Endothelial cell of hepatic sinusoid (primary cell): ENCODE measurements around the gene PLA2G4F.

Source experiments
- in situ Hi-C: cut with HindIII; loops from 2 replicates; pipeline ENCODE4 v1.10.0; 2017; ENCODE audit warnings: low sequenced_read_pairs

PLA2G4F gene

DNA sequence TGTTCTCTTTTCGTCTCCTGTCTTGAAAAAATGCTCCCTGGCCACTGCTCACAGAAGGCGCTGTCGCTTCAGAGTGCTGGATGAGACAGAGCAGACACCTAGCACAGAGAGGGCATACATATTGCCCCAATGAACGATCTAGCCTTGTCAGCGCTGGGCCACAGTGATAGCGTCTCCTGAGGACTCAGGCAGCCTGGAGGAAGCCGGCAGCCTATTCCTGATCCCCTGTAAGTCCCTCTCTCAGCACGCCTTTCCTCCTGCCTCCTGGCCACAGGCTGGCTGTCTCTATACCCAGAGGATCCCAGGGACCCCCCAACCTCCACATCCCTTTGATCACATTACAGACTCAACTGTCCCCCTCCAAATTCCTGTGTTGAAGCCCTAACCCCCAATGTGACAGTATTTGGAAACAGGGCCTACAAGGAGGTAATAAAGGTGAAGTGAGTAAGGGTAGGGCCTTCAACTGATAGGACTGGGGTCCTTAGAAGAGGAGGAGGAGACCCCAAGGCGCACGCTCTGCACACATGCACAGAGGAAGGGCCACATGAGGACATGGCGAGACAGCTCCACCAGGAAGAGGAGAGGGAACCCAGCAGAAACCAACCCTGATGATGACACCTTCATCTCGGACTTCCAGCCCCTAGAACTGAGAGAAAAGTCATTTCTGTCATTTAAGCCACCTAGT lies 7.5 kb downstream of the PLA2G4F start:
- in situ Hi-C loops, result no loop called here

DNA sequence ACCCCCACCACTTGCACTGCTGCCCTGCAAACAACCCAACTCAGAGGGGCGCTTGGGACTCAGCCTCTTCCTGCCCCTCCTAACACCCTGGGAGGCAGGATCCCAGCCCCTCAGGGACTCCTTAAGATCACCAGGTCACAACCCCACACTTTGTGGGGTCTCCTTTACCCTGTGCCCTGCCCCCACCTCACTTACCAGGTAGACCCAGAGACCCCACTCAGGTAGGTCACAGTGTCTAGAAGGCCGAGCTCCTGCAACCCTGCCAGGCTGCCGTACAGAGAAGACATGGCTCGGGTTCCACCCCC lies 9.1 kb downstream of the PLA2G4F start:
- in situ Hi-C loops, result no loop called here

DNA sequence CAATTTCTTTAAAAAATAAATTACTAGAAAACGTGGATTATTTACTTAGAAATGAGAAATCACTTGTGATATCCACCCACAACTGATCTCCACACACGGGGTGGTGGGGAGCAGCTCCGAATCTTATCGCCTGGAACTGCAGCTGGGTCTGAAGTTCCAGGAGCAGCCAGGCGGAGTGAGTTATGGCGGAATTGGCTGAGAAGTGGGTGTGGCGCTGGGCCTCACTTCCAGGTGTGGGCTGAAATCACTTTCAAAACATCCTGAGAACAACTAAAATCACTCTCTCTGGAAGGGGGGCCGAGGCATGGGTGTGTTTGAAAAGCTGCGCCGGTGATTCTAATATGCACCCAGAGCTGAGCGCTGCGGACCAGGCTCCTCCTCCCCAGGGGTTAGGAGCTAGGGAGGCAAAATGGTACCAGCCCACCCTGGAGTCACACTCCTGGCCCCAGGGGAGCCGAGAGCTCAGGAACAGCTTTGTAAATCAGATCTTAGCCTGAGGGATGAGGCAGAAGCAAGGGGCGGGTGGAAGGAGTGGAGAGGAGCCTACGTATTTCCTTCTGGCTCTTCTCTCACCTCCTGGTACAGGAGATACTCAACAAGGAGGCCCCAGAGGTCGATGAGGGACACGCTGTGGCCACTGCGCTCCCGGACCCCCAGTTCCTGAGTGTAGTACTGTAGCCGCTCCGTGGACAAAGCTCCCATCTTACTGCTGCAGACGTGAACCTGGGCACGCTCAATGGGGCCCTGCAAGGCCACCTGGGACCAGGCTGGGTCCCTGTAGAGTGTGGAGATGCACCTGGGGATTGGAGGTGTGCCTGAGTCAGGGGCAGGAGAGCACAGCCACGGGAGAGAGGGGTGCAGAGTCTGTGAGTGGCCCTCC lies 9.6 kb downstream of the PLA2G4F start:
- in situ Hi-C loops, result no loop called here

DNA sequence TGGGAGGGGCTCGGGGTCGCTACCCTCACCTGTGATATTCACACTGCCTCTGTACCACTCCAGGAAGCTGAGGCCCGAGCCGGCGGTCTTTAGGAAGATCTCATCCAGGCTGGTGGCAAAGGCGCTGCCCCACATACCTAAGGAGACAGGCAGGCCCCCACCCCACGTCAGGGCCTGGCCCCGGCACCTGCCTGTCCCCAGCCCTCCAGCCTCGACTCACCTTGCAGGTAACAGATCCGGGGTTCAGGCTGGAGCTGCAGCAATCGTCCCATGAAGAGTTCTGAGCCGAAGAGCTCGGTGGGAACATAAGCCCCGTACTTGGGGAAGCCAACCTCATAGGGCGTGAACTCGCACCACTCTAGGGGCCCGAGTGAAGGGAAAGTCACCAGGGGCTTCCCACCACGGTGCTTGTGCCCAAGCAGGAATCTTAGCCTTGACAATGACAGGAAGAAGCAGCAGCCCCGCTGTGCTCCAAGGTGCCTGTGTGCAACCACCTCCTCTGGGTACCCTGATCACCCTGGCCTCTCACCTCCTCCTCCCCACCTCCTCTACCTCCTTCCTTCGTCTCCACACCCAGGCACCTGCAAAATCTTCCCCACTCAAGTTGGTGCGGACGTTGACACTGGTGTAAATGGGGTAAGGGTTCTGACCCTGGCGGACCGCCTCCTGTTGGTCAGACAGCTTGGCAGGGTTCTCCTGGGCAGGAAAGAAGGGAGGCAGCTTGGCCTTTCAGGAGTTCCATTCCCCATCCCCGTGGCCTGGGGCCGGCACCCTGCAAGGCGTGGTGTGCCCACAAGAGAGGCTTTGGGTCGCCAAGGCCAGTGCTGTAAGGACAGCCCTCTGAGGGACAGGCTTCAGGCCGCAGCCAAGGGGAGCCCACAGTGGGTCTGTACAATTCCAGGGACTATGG lies 10.6 kb downstream of the PLA2G4F start:
- in situ Hi-C loops, result no loop called here

DNA sequence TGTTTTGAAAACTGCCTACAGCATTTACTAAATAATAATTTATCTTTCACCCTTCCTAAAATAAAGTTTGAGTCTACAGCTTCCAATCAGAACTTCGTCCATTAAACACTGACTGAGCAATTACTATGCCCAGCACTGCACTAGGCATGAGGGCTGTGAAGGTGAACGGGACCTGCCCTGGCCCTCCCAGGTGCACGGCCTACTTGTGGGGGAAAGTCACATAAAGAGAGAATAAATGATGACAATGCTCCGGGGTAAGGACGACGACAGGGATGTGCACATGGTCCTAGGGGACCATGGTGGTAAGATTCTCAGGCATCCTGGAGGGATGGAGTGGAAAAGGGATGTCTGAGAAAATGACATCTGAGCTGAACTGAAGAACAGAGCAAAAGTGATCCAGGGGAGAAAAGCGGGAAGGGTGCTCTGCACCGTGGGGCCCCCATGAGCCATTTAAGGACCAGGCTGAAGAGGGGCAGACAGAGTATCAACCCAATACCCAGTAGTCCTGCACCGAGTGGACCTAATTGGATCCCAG lies 11.5 kb downstream of the PLA2G4F start:
- in situ Hi-C loops, result no loop called here

DNA sequence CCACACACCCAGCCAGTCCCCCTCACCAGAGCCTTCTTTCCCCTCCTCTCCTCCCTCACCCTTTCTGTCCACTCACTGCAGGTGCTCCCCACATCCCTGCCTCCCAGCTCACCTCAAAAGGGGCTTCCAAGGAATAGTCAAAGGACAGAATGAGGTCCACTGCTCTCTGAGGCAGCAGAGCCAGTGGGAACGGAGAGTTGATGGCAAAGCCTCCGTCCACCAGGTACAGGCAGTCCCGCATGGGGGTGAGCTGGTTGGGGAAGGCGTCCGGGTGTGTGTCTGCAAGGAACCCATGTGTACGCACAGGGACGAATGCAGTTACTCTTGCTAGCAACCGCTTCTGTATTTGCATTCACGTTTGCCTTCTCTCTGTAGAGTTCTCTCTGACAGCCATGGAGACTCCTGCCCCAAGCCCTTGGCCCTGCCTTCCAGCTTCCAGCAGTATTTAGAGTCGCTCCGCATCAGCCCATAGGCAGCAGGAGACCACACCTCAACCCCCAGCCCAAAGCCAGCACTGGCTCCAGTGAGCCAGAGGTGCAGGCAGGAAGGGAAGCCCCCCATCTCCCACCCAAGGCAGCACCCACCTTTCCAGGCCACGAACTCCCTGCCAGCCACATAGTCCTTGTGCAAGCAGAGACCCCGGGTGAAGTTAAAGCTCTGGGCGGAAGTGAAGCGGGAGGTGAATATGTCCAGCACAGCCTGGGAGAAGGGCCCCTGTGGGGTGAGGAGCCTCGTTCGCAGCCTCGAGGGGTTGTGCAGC lies 12.4 kb downstream of the PLA2G4F start:
- in situ Hi-C loops, result no loop called here

DNA sequence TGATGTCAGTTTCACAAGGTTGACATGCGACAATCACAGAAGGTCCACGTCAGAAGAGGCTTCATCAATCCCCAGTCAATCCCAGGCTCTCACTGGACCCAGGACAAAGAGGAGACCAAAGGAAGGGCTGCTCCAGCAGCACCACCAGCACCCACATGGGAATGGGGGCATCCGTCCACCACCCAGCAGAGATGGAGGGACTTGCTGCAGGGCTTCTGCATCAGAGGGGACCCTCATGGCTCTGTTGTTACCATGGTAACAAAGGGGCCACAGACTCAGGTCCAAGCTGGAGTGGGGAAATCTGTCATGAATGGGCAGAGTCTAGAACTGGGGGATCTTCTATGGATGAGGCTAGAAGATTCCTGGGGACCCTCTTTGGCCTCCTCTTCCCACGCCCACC lies 13.1 kb downstream of the PLA2G4F start:
- in situ Hi-C loops, result no loop called here

DNA sequence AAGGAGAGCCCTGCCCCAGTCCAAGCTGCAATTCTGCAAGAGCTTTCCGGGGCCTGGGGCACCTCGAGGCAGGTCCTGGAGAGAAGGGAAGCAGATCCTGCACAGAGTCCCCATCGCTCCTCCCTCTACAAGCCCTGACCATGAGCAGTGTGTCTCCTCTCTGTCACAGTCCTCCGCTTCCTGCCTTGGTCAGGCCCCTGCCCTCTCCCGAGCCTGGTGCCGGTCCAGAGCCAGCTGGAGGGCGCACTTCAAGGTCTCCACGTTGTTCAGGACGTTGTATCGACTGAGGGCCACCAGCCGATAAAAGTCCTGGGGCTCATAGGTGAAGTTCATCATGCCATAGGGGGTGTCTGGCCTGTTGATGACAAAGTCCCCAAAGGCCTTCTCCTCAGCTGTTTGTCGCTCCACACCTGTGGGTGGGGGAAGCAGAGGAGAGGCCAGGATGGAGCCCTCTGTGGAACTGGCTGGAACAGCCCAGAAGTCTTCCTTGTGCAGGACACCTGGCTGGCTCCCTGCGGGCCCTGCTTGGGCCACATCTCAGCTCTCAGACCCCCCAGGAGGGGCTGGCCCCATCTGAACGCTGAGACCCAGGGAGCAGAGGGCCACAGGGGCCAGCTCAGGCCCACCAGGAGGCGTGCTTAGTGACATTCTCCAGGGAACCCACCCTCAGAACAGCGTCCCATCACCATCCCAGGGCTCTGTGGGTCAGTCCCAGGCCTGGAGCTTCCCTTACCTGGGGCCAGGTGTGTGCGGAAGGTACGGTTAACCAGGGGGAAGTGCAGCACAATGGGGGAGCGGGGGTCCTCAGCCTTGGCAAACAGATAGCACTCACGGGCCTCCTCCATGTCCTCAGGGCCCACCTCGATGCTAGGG lies 14.4 kb downstream of the PLA2G4F start:
- in situ Hi-C loops, result no loop called here

DNA sequence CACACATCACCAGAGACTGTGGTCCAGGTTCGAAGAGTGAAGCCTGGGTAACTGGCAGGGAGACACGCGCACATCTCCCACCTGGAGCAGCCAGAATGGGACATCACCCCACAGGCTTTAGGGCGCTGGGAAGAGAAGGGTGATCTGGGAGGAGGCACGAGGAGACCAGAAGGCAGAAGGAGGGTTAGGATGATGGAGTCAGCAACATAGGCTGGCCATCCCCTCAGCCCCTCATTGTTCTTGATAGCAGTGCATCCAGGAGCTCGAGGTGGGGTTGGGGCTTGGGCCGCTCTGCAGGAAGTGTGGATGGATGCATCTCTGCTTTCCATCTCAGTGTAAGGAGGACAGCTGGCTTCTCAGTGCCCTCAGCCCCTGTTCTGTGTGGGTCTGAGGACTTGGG lies 15.2 kb downstream of the PLA2G4F start:
- in situ Hi-C loops, result no loop called here

DNA sequence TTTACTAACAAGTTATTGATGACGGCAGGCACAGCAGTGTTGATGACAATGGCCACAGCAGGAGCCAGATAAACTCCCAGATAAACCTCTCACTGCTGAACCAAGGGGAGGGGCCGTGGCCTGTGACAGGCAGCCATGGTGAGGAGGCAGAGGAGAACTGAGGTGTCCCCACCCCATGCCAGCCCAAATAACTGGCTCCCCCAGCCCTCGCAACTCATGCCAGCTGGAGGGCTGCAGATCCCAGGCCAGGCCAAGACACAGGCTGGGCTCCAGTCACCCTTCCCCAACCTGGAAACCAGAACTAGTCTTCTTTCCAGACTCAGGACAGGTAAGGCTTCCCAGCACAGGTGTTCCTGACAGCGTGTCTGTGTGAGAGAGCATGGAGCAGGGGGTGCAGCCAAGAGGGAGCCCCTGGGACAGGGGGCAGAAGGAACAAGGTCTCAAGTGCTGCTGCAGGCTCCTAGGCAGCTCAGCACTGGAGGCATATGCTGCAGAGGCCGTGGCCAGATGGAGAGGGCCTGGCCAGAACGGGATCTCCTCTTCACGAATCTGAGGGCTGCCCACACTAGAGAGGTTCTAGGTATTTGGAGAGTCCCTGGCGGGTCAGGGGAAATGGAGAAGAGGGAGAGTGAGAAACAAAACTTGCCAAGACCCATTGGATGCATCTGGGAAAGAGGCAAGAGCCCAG lies 15.9 kb downstream of the PLA2G4F start:
- in situ Hi-C loops, result no loop called here

DNA sequence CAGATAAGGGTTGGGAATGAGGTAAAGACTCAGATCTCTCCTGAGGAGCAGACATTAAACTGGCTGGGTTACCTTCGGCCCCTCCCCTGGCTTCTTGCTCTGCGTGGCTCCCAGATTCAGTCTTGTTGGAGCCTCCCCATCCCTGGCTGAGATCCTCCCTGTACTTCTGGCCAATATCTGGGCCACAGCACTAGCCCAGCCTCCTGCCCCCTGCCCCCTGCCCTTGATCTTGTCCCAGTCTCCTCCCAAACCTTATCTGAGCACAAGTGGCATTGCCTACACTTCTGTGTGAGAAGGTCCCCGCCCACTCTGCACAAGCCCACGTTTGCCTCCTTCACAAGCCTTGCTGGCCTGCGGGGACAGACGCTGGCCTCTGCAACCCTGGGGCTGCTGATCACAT lies 16.8 kb downstream of the PLA2G4F start:
- in situ Hi-C loops, result loop anchor here (5.0 kb wide), 1 partner anchor 97 kb away; no protein-coding TSS in a partner anchor

DNA sequence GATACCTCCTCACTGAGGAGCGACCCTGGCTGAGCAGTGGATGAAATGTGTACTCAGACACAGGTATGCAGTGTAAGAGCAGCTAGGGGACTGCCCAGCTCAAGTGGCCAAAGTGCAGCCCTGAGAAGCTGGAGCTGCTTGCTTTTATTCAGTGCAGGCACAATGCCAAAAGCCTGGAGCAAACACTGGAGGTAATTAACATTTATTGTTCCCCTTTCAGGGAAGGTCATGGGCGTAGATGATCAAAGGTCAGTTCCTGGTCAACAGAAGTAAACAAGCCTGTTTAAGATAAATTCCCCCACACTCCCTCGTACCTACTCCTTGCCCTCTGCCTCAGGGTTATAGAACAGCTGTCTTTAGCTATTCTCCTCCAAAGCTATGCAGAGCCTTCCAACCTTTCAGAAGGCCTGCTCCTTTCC lies 17.5 kb downstream of the PLA2G4F start:
- in situ Hi-C loops, result loop anchor here (5.0 kb wide), 1 partner anchor 97 kb away; no protein-coding TSS in a partner anchor

DNA sequence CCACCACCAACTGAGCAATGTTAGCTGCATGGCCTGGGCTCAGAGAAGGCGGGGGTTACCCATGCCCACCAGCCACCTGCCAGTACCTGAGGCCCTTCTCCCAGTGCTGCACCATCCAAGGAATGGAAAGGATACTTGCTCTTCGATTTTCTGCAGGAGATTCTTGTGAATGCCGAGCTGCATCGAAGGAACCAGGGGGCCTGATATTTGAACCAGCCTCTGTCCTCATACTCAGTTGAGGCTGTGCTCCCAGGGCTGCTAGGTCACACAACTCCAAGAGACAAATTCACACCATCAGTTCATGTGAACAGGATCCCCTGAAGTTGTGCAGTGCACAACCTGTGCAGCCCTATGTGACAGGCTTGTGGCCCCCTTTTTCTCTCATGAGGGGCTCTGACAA lies 18.0 kb downstream of the PLA2G4F start:
- in situ Hi-C loops, result loop anchor here (5.0 kb wide), 1 partner anchor 96 kb away; no protein-coding TSS in a partner anchor

DNA sequence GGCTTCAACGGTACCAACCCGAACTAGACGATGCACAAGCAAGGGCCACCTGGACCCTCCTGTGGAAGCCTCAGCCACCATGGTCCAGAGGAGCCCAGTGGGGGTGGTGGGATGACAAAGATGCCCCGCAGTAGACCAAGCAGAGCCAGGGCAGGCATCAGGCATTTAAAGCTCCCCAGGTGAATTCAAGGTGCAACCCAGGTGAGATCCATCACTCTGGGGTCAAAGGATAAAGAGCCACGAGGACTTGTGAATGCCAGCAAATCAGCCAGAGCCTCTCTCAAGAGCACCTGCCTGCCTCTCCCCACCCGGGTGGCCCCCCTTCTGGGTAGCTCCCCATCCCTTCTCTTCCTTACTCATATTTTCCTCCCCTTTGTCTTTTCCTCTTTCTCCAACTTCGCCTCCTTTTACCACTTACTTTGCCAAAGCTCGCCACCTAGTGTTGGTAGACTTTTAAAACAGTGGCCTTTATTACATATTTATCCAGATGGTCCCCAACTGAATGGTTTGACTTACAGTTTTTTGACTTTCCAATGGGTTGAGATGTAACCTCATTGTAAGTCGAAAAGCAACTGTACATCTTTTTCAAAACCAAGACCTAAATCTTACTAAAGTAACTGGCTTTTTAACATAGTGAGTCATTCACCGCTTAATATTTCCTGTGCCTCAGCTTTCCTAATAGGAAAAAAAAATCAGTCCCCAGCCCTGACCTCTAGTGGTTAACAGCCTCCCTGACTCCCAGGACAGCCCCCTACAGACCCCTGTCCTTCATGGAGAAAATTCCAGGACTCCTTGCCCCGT lies 18.8 kb downstream of the PLA2G4F start:
- in situ Hi-C loops, result loop anchor here (5.0 kb wide), 1 partner anchor 95 kb away; no protein-coding TSS in a partner anchor

DNA sequence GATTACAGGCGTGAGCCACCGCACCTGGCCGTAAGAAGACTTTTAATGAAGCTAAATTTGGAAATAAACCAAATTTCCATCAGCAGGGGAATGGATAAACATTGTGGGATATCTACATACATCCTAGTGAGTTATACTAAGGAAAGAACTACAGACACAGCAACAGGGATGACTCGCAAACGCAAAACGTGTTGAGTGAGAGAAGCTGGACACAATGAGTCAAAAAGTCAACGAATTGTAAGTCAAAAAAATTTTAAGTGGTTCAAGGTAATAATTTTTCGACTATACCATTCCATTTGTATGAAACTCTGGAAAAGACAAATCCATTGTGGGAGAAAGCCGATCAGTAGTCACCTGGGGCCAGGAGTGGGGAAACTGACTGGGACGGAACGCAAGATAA lies 19.9 kb downstream of the PLA2G4F start:
- in situ Hi-C loops, result loop anchor here (5.0 kb wide), 1 partner anchor 94 kb away; no protein-coding TSS in a partner anchor

DNA sequence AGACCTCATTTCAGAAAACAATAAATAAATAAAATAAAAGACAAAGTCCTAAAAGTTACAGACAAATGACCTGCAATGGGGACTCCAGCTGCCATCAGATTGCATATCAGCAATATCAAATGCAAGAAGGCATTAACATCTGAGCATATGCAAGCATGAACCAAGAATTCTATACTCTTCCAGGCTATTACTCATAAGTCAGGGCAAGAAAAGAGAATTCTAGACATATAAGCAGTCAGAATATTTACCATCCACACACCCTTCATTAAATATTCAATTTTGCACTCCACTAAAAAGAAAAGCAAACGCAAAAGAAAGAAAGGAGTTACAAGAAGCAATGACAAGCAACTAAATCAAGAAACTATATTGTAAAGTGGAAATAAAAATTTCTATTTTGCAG lies 21.1 kb downstream of the PLA2G4F start:
- in situ Hi-C loops, result loop anchor here (5.0 kb wide), 1 partner anchor 93 kb away; no protein-coding TSS in a partner anchor

DNA sequence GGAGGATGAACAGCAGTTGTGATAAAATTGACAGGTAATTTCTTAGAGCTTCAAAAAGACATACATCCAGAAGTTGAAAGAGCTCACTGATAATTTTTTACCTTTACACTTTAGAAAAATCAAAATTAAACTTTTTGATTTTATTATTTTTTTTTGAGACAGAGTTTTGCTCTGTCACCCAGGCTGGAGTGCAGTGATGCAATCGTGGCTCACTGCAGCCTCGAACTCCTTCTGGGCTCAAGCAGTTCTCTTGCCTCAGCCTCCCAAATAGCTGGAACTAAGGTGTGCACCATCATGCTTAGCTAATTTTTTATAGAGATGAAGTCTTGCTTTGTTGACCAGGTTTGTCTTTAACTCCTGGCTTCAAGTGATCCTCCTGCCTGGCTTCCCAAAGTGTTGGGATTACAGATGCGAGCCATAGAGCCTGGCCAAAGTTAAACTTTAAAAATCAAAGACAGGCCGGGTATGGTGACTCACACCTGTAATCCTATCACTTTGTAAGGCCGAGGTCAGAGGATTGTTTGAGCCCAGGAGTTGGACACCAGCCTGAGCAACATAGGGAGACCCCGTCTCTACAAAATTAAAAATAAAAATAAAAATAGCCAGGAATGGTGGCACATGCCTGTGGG lies 21.7 kb downstream of the PLA2G4F start:
- in situ Hi-C loops, result loop anchor here (5.0 kb wide), 1 partner anchor 92 kb away; no protein-coding TSS in a partner anchor
